K562 (cell line): ENCODE results near the gene FAM227B. TPM values are rescaled to one million over a fixed set of nuclear protein-coding genes. Genes with fewer than 3 reads are reported as not detected.

Experiments used
- ATAC-seq: fragments of 200-7000 bp; cut with Tn5 transposase; 3 replicates; pipeline ENCODE4 v1.9.1; 2020; ENCODE audit warnings: moderate library complexity
- BruUV-seq: library from RNA; stranded (reverse); fragments of 400-500 nt; replicated peaks from 2 replicates; lab custom pipeline; 2021; lab: Mats Ljungman, UMichigan
- CTCF ChIA-PET: fragments of 300-600 bp; formaldehyde crosslinking; extraction: SDS; loops from one replicate; lab custom pipeline; 2021; ENCODE audit warnings: low intra/inter-chr PET ratio; lab: Yijun Ruan, JAX
- POLR2A ChIA-PET: fragments of 300-600, 350-650 bp; sonication (Branson Sonifier 250); formaldehyde crosslinking; extraction: SDS; loops from one replicate; lab custom pipeline; 2021; ENCODE audit warnings: antibody characterized with exemption, inconsistent platforms; lab: Yijun Ruan, JAX
- DNase-seq, 4 experiments: peaks; one replicate each; pipeline versions ENCODE4 v3.0.0 to v3.0.0-alpha.2; 2011 to 2018; ENCODE audit warnings: low spot score in 3 of 4, mixed read lengths in 3 of 4; ENCODE audit errors: extremely low read depth in 1 of 4
- FAIRE-seq: peaks from 2 replicates; lab custom pipeline; 2011; peaks lifted over from hg19 to GRCh38; lab: Jason Lieb, UNC
- H2AFZ ChIP-seq: 2 replicates; pipeline ENCODE4 v1.6.0; 2011; ENCODE audit warnings: low read depth, low read length, control low read depth, inconsistent platforms
- H3K27ac ChIP-seq: fragments of 200-600 bp; 3 replicates; pipeline ENCODE4 v1.8.0; 2011; ENCODE audit warnings: low read depth, mild to moderate bottlenecking, control low read depth, inconsistent platforms, low read length, moderate library complexity, mixed read lengths; ENCODE audit errors: extremely low read depth
- H3K27me3 ChIP-seq, 2 experiments: fragments of 300-600 bp in 1 of 2; 2 replicates in 1 of 2; 3 replicates in 1 of 2; pipeline versions ENCODE4 v1.6.0 to v1.8.0; 2011; ENCODE audit warnings: inconsistent platforms in 2 of 2, low read length in 2 of 2, mild to moderate bottlenecking in 1 of 2, mixed read lengths in 1 of 2, moderate library complexity in 1 of 2; ENCODE audit not compliant: control insufficient read depth in 2 of 2, insufficient read depth in 2 of 2
- H3K36me3 ChIP-seq: fragments of 300-600 bp; 3 replicates; pipeline ENCODE4 v1.8.0; 2011; ENCODE audit warnings: mild to moderate bottlenecking, low read length, inconsistent platforms; ENCODE audit not compliant: control insufficient read depth, insufficient read depth
- H3K4me1 ChIP-seq, 2 experiments: fragments of 200-600 bp in 1 of 2; replicated peaks in 1 of 2; 2 replicates in 1 of 2; 3 replicates in 1 of 2; pipeline versions ENCODE4 v1.5.1 to v1.8.0; 2011; ENCODE audit warnings: inconsistent platforms in 2 of 2, low read length in 2 of 2, mild to moderate bottlenecking in 1 of 2, mixed read lengths in 1 of 2, moderate library complexity in 1 of 2; ENCODE audit not compliant: control insufficient read depth in 2 of 2, insufficient read depth in 2 of 2
- H3K4me2 ChIP-seq: 2 replicates; pipeline ENCODE4 v1.6.1; 2011; ENCODE audit warnings: low read length, control low read depth, inconsistent platforms, mixed read lengths; ENCODE audit not compliant: insufficient read depth
- H3K4me3 ChIP-seq: fragments of 200-600 bp; sonication (generic), shearing (Covaris generic); 2 replicates; pipeline ENCODE4 v1.5.1; 2016; ENCODE audit warnings: control low read depth, inconsistent platforms
- H3K79me2 ChIP-seq: fragments of 200-600 bp; 3 replicates; pipeline ENCODE4 v1.8.0; 2011; ENCODE audit warnings: low read length, inconsistent platforms; ENCODE audit not compliant: control insufficient read depth, insufficient read depth
- H3K9ac ChIP-seq, 2 experiments: 2 replicates each; pipeline versions ENCODE4 v1.6.0 to v1.6.1; 2011; ENCODE audit warnings: low read depth in 2 of 2, low read length in 2 of 2, control low read depth in 1 of 2, inconsistent platforms in 1 of 2, mild to moderate bottlenecking in 1 of 2, mixed read lengths in 1 of 2; ENCODE audit not compliant: insufficient read depth in 1 of 2
- H3K9me1 ChIP-seq: one replicate; pipeline ENCODE4 v1.6.0; 2011; ENCODE audit warnings: inconsistent platforms, mild to moderate bottlenecking, low read length, moderate library complexity; ENCODE audit not compliant: control insufficient read depth, insufficient read depth
- H3K9me3 ChIP-seq: replicated peaks from 2 replicates; pipeline ENCODE4 v1.5.1; 2011; ENCODE audit warnings: low read depth, low read length, inconsistent platforms; ENCODE audit not compliant: control insufficient read depth, insufficient read depth
- H4K20me1 ChIP-seq: replicated peaks from 2 replicates; pipeline ENCODE4 v1.6.1; 2011; ENCODE audit warnings: low read length, inconsistent platforms, mixed read lengths; ENCODE audit not compliant: control insufficient read depth, insufficient read depth
- BHLHE40 ChIP-seq: IDR thresholded peaks from 2 replicates; pipeline ENCODE4 v1.6.1; 2011; ENCODE audit warnings: low read length, improper control_type of control experiment
- EZH2 ChIP-seq: IDR thresholded peaks from 2 replicates; pipeline ENCODE4 v1.6.1; 2012; ENCODE audit warnings: low read depth, mild to moderate bottlenecking, inconsistent platforms, low read length, borderline replicate concordance
- FOXM1 ChIP-seq, 2 experiments: fragments of 450-650 bp in 1 of 2; sonication (generic) in 1 of 2; formaldehyde crosslinking in 1 of 2; IDR thresholded peaks; 2 replicates each; pipeline versions ENCODE4 v1.6.1 to v1.9.0; 2017 to 2022; ENCODE audit warnings: low read depth in 2 of 2, mild to moderate bottlenecking in 2 of 2, missing genetic modification reagents in 1 of 2, moderate library complexity in 1 of 2
- IRF2 ChIP-seq: sonication (generic); formaldehyde crosslinking; IDR thresholded peaks from 2 replicates; pipeline ENCODE4 v1.8.1; 2022; ENCODE audit warnings: mild to moderate bottlenecking, missing genetic modification reagents
- MEF2D ChIP-seq: conservative IDR thresholded peaks from 2 replicates; pipeline ENCODE4 v1.6.1; 2016; ENCODE audit warnings: low read depth, missing genetic modification characterization, missing compliant biosample characterization
- NR3C1 ChIP-seq: sonication (generic); formaldehyde crosslinking; IDR thresholded peaks from 2 replicates; pipeline ENCODE4 v1.8.1; 2022; ENCODE audit warnings: missing genetic modification reagents
- RBM14 ChIP-seq: fragments of 200-400 bp; formaldehyde crosslinking; IDR thresholded peaks from 2 replicates; pipeline ENCODE4 v1.6.1; 2018; ENCODE audit warnings: low read depth, mild to moderate bottlenecking, low read length, moderate library complexity, borderline replicate concordance; ENCODE audit not compliant: insufficient read depth
- SP1 ChIP-seq: sonication (generic); formaldehyde crosslinking; IDR thresholded peaks from 2 replicates; pipeline ENCODE4 v1.8.1; 2022; ENCODE audit warnings: mild to moderate bottlenecking, missing genetic modification reagents
- SRF ChIP-seq, 2 experiments: fragments of 250-450, 450-650 bp in 1 of 2; sonication (Bioruptor Pico) in 1 of 2; sonication (generic) in 1 of 2; formaldehyde crosslinking; IDR thresholded peaks; 2 replicates each; pipeline versions ENCODE4 v1.5.0 to v1.5.1; 2020 to 2022; ENCODE audit warnings: mild to moderate bottlenecking in 1 of 2, missing genetic modification reagents in 1 of 2
- TBP ChIP-seq: optimal IDR thresholded peaks from 2 replicates; pipeline ENCODE3; 2011; ENCODE audit warnings: low read depth, low read length, improper control_type of control experiment
- TCF3 ChIP-seq: sonication (generic); formaldehyde crosslinking; IDR thresholded peaks from 2 replicates; pipeline ENCODE4 v1.4.0; 2020; ENCODE audit warnings: mild to moderate bottlenecking, missing genetic modification reagents
- THRAP3 ChIP-seq: fragments of 450-650 bp; IDR thresholded peaks from 2 replicates; pipeline ENCODE4 v1.6.1; 2016; ENCODE audit warnings: mild to moderate bottlenecking, inconsistent platforms, borderline replicate concordance
- ZBTB1 ChIP-seq: sonication (generic); formaldehyde crosslinking; IDR thresholded peaks from 2 replicates; pipeline ENCODE4 v1.8.1; 2023; ENCODE audit warnings: missing genetic modification reagents, low read depth, mild to moderate bottlenecking, borderline replicate concordance
- ZNF79 ChIP-seq: fragments of 250-450 bp; sonication (Bioruptor Pico); IDR thresholded peaks from 2 replicates; pipeline ENCODE4 v1.4.0; 2020; ENCODE audit warnings: low read depth, mild to moderate bottlenecking, moderate library complexity
- in situ Hi-C: fragments of 300-500 bp; cut with MboI; formaldehyde crosslinking; loops from 4 replicates; pipeline ENCODE4 v1.15.0; 2018; ENCODE audit warnings: inconsistent platforms, mixed read lengths
- intact Hi-C: fragments of 100-400 bp; cut with micrococcal nuclease; formaldehyde crosslinking; loops from 2 replicates; pipeline ENCODE4 v1.14.2; 2022
- polyA plus RNA-seq, 8 experiments: library from polyadenylated mRNA; depleted of rRNA in 4 of 8; stranded (reverse) in 5 of 8; unstranded in 3 of 8; fragments of >200 nt; fragmentation: Nextera tagmentation in 2 of 8; fragmentation: Illumina TruSeq in 1 of 8; extraction: Ambion mirVana in 2 of 8; extraction: Trizol in 1 of 8; gene quantifications; 2 replicates each; pipeline versions ENCODE4 v1.2.1 to v1.2.3, GENCODE V29; 2011 to 2014; ENCODE audit warnings: inconsistent platforms in 1 of 8, missing spikeins in 1 of 8
- total RNA-seq, 7 experiments: library from RNA; depleted of rRNA in 6 of 7; stranded (reverse); fragments of >200 nt in 6 of 7; fragmentation: Illumina TruSeq in 2 of 7; extraction: Trizol in 2 of 7; gene quantifications; 2 replicates each; pipeline versions ENCODE4 v1.2.1 to v1.2.3, GENCODE V29; 2011 to 2021; ENCODE audit warnings: low replicate concordance in 1 of 7
- TF ChIP-seq, protein P1 (sequence below): fragments of 250-450 bp; sonication (Bioruptor Pico); IDR thresholded peaks from 2 replicates; pipeline ENCODE4 v1.8.0; 2022; ENCODE audit warnings: inconsistent platforms, mild to moderate bottlenecking, moderate library complexity, borderline replicate concordance
- TF ChIP-seq, protein P2 (sequence below): fragments of 450-650 bp; IDR thresholded peaks from 2 replicates; pipeline ENCODE4 v1.6.1; 2016; ENCODE audit warnings: borderline replicate concordance
- TF ChIP-seq, protein P3 (sequence below): sonication (generic); formaldehyde crosslinking; IDR thresholded peaks from 2 replicates; pipeline ENCODE4 v1.8.0; 2023; ENCODE audit warnings: mild to moderate bottlenecking, missing genetic modification reagents

The FAM227B gene
- total and polyA plus RNA-seq, 9 of the 15 experiments (the other 6 are each of a cell fraction or from before 2014, with no cell fraction given), result 5.1 to 12.5 (median 11.2) TPM

DNA sequence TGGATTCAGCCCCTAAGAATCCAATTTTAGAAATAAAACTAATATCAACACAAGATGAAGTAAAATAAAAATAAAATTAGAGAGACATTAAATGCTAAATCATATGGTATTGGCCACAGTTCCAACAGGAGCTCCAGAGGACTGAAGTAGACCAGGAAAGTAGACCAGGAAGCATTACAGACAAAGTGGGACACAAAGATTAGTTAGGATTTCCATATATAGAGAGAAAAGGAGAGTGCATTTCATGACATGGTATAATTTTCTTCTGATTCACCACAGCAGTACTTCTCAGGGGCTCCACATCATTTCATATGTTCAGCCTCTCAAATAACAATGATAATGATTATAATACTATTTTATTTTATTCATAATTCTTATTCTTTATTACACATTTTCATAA is 179.3 kb downstream of the FAM227B start:
- H3K27ac ChIP-seq, result no peak overlapping the region
- ATAC-seq (no peak), DNase-seq (no peak), FAIRE-seq (no peak)
- in situ Hi-C loops (no loop called here), intact Hi-C loops (no loop called here)
- H3K9me3 ChIP-seq, result no peaks in the 10 kb centered on the region
- H4K20me1 ChIP-seq, result no peaks in the 10 kb centered on the region
- H3K27me3 ChIP-seq, result no peaks in the 10 kb centered on the region
- H3K9ac ChIP-seq, result no peak overlapping the region
- no peaks in the 10 kb centered on the region for H3K79me2 ChIP-seq
- no TSS peak for BruUV-seq
- no peak overlapping the region for H3K4me2 ChIP-seq
- H3K4me3 ChIP-seq, result no peak overlapping the region
- ChIA-PET POLR2A (no interaction called here), CTCF (no interaction called here)
- H3K4me1 ChIP-seq, result peaks cover 0 to 3% of the 10 kb centered on the region in 2 experiments; a peak in 1 of 5 replicates
- H2AFZ ChIP-seq, result no peak overlapping the region
- H3K9me1 ChIP-seq, result no peaks in the 10 kb centered on the region
- H3K36me3 ChIP-seq, result no peaks in the 10 kb centered on the region
- TF ChIP-seq FOXM1 (IDR thresholded peaks at IDR 0.05; ENCODE audit: low read depth), result no peak
- no peak for TF ChIP-seq FOXM1 (CRISPR knock-in tag; IDR thresholded peaks at IDR 0.05; ENCODE audit: low read depth)
- TF ChIP-seq MEF2D, result no peak
- no peak for TF ChIP-seq SP1 (CRISPR knock-in tag)
- TF ChIP-seq THRAP3, result no peak
- TF ChIP-seq EZH2, result no peak
- no peak for TF ChIP-seq SRF (CRISPR knock-in tag; IDR thresholded peaks at IDR 0.05)
- TF ChIP-seq, protein P1, sequence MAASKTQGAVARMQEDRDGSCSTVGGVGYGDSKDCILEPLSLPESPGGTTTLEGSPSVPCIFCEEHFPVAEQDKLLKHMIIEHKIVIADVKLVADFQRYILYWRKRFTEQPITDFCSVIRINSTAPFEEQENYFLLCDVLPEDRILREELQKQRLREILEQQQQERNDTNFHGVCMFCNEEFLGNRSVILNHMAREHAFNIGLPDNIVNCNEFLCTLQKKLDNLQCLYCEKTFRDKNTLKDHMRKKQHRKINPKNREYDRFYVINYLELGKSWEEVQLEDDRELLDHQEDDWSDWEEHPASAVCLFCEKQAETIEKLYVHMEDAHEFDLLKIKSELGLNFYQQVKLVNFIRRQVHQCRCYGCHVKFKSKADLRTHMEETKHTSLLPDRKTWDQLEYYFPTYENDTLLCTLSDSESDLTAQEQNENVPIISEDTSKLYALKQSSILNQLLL, result no peak
- no peak for TF ChIP-seq TBP
- no peak for TF ChIP-seq IRF2 (CRISPR knock-in tag)
- TF ChIP-seq TCF3 (CRISPR knock-in tag), result no peak
- TF ChIP-seq NR3C1 (CRISPR knock-in tag), result no peak
- TF ChIP-seq, protein P2, sequence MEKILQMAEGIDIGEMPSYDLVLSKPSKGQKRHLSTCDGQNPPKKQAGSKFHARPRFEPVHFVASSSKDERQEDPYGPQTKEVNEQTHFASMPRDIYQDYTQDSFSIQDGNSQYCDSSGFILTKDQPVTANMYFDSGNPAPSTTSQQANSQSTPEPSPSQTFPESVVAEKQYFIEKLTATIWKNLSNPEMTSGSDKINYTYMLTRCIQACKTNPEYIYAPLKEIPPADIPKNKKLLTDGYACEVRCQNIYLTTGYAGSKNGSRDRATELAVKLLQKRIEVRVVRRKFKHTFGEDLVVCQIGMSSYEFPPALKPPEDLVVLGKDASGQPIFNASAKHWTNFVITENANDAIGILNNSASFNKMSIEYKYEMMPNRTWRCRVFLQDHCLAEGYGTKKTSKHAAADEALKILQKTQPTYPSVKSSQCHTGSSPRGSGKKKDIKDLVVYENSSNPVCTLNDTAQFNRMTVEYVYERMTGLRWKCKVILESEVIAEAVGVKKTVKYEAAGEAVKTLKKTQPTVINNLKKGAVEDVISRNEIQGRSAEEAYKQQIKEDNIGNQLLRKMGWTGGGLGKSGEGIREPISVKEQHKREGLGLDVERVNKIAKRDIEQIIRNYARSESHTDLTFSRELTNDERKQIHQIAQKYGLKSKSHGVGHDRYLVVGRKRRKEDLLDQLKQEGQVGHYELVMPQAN, result no peak
- TF ChIP-seq ZNF79 (CRISPR knock-in tag), result no peak
- TF ChIP-seq ZBTB1 (CRISPR knock-in tag), result no peak
- TF ChIP-seq, protein P3, sequence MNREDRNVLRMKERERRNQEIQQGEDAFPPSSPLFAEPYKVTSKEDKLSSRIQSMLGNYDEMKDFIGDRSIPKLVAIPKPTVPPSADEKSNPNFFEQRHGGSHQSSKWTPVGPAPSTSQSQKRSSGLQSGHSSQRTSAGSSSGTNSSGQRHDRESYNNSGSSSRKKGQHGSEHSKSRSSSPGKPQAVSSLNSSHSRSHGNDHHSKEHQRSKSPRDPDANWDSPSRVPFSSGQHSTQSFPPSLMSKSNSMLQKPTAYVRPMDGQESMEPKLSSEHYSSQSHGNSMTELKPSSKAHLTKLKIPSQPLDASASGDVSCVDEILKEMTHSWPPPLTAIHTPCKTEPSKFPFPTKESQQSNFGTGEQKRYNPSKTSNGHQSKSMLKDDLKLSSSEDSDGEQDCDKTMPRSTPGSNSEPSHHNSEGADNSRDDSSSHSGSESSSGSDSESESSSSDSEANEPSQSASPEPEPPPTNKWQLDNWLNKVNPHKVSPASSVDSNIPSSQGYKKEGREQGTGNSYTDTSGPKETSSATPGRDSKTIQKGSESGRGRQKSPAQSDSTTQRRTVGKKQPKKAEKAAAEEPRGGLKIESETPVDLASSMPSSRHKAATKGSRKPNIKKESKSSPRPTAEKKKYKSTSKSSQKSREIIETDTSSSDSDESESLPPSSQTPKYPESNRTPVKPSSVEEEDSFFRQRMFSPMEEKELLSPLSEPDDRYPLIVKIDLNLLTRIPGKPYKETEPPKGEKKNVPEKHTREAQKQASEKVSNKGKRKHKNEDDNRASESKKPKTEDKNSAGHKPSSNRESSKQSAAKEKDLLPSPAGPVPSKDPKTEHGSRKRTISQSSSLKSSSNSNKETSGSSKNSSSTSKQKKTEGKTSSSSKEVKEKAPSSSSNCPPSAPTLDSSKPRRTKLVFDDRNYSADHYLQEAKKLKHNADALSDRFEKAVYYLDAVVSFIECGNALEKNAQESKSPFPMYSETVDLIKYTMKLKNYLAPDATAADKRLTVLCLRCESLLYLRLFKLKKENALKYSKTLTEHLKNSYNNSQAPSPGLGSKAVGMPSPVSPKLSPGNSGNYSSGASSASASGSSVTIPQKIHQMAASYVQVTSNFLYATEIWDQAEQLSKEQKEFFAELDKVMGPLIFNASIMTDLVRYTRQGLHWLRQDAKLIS (CRISPR knock-in tag), result no peak
- TF ChIP-seq RBM14, result no peak
- TF ChIP-seq BHLHE40, result no peak
